Hippocampal formation (tissue), 2 donors: ENCODE data around the gene UBASH3A.

Experiments used
- DNase-seq, 2 donors: peaks; one replicate each; lab custom pipeline; 2025; lab: John Stamatoyannopoulos, UW

Gene UBASH3A

DNA sequence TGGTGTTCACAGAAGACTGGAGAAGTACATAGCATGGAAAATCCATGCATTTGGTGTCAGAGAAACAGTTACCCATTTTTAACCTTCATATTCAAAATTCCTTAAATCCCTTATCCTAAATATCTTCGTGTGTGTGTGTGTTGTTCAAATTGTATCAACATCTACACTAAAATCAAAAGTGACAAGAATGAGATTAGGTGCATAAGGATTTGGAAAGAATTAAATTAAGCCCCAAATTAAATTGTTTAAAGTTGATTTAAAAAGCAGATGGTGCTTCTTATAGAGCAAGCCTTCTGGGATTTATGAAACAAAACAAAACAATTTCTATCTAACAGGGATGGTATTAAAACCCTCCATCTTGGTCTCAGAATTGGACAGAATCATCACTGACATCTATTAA is 87.6 kb downstream of the UBASH3A start:
- DNase-seq: no peak

DNA sequence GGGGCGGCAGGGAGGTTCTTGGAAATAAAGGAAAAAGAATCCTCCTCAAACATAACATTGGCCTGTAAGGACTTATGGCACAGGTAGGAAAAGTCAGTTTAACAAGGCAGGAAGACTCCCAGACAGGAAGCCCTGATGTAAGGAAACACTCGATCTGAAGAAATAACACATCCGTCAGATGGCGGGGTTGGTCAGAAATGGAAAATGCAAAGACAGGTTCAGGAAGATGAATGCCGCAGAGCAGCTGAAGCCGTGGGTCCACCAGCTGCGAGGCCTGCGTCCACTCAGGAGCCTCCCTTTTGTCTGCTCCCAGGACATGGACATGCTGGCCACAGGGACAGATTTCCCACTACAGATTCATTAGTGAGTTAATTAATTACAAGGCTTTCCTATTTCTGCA is 88.5 kb downstream of the UBASH3A start:
- no peak for DNase-seq

DNA sequence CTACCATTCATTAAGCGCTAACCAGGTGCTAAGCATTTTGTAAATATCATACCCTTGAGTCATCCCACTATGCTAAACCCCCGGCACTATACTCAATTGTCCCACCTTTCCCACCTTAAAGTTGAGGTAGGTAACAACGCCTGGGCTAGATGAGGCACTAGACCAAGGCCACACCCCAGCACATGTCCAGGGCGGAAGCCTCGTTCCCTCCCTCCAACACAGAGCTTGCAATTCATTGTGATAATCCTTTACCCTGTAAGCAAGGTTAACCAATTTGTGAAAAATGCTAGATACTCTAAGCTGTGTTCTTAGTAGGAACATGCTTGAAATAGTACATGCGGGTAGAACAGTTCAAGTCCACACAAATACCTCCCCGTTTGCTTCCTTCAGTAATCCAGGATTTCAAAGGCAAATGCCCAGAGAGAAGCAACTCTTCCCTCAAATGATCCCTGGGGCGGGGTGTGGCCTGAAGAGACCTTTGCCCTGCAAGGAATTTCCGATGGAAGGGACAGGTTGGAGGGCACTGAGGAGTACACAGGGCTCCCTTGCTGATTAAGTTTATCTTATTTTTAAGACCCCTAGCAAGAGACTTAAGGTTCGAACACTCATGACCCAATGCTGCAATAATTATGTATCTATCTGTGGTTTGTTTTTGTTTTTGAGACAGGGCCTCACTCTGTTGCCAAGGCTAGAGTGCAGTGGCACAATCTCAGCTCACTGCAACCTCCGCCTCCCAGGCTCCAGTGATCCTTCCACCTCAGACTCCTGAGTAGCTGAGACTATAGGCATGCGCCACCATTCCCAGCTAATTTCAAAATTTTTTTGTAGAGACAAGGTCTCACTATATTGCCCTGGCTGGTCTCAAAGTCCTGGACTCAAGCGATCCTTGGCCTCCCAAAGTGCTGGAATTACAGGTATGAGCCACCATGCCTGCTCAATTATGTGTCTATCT is 89.7 kb downstream of the UBASH3A start:
- no peak for DNase-seq

GRCh38 chr21:42495027-42495426 is 91.3 kb downstream of the UBASH3A start:
- no peak for DNase-seq

GRCh38 chr21:42495765-42496119 is 92.0 kb downstream of the UBASH3A start:
- no peak for DNase-seq

DNA sequence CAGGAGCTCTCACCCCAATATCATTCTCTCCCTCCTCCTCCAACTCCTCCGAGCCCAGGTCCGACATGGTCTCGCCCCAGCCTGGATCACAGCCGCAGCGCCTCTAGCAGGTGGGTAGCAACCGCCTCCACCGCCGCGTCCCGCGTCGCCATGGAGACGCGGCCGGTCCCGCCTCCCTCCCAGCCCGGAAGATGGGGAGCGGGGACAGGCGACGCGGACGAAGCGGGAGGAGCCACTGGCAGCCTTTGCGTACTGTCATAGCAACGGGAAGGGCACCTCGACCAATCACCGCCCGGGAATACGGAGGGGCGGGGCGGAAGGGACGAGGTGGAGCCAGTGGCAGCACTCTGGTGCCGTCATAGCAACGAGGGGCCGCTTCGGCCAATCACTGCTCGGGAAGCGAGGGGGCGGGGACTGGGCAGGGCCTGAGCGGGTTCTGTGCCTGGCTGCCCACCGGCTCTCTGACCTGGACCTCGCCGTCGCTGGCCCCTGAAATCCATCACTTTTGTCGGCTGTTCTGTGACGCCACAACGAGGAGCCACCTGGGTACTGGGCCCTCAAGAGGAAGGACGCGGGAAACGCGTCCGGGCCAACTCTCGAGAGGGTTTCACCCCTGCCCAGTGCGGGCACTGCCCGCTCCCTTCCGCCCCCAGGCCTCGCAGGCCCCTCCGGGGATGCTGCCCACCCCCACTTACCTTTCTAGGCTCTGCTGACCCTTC is 92.6 kb downstream of the UBASH3A start, which contains the start of gene RSPH1:
Gene RSPH1, minus strand, starts transcription at position 105 of the 719 bp plus-strand sequence. Its CDS starts 38 bp downstream, at position 67.
- DNase-seq: peak; percentile 99

GRCh38 chr21:42496839-42497202 is 93.1 kb downstream of the UBASH3A start:
- no peak for DNase-seq
